Measurements from ENCODE around the gene GALNT18.

- TF ChIP-seq CTCF (IDR thresholded peaks at IDR 0.05): no peak
- TF ChIP-seq POLR2A (IDR thresholded peaks at IDR 0.05): no peak
- TF ChIP-seq POLR2AphosphoS5 (IDR thresholded peaks at IDR 0.05): no peak
Measured at GRCh38 chr11:11372461-11372860, 249.3 kb downstream of the GALNT18 start.

All from prostate gland (tissue), 2 donors.